T47D (cell line): ENCODE results near the gene ADAM20.
"Not testable (repeated sequence)": the region's sequence is repeated elsewhere in the genome, so short reads cannot be mapped to it uniquely, and the experiment has no call there.

Source experiments
- DNase-seq, 2 experiments: peaks; one replicate each; pipeline versions ENCODE4 v3.0.0 to v3.0.0-alpha.2; 2011 to 2012; ENCODE audit warnings: low read depth in 1 of 2, low spot score in 1 of 2
- JUND ChIP-seq: IDR thresholded peaks from 2 replicates; pipeline ENCODE4 v1.6.1; 2012; ENCODE audit warnings: low read depth
- in situ Hi-C: cut with HindIII; loops from 2 replicates; pipeline ENCODE4 v1.10.0; 2016; ENCODE audit warnings: low sequenced_read_pairs, low pct_unique_long_range_greater_than_20kb

The ADAM20 gene

DNA sequence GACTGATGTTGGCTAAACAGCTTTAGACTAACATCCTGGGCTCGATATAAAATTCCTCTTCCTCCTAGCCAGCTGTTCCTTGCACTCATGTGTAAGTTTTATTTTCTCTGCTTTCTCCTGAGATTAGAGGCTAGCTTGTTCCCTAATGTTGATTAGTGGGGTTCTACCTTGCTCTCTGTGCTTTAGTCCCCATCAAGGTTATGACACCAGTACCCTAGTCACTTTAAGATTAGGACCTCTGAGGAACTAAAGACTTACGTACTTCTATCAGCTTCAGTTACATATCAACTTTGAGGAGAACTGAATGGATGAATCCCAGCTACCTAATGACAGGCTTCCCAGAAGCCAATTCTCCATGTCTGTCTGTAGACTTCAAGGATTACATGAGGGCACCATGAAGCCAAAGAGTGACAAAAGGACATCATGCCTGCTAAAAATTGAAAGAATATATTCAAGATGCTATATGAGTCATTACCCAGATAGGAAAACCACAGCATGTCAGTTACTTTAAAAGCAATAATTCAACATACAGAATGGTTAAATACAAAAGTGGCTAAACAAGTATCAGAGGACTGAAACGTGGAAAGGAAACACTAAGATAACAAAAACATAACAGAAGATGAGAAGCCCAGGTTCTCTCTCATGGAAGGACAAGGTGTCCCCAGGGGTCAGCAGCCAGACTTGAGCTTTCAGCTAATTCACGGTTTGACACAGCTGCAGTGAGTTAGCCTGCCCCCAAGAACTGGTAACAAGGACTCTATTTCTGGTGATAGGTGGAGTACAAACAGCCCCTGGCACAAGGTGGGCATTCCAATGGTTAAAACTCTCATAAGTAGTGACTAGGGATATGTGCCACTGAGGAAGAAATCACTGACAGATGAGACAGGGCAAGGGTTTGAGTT is 20.4 kb downstream of the ADAM20 start:
- no peak for TF ChIP-seq JUND
- DNase-seq = no peak
- in situ Hi-C loops = no loop called here

DNA sequence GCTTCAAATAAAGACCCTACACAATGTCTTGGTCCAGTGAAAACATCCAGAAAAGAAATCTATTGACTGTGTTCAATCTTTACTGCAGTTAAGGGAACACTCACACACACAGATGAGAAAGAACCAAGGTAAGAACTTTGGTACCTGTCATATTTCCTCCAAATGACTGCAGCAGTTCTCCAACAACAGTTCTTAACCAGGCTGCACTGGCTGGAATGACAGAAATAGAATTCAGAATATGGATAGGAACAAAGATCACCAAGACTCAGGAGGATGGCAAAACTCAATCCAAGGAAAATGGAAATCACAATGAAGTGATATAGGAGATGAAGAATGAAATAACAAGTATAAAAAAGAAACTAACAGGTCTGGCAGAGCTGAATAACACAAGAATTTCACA is 36.6 kb downstream of the ADAM20 start:
- no peak for TF ChIP-seq JUND
- no peak for DNase-seq
- in situ Hi-C loops = no loop called here

DNA sequence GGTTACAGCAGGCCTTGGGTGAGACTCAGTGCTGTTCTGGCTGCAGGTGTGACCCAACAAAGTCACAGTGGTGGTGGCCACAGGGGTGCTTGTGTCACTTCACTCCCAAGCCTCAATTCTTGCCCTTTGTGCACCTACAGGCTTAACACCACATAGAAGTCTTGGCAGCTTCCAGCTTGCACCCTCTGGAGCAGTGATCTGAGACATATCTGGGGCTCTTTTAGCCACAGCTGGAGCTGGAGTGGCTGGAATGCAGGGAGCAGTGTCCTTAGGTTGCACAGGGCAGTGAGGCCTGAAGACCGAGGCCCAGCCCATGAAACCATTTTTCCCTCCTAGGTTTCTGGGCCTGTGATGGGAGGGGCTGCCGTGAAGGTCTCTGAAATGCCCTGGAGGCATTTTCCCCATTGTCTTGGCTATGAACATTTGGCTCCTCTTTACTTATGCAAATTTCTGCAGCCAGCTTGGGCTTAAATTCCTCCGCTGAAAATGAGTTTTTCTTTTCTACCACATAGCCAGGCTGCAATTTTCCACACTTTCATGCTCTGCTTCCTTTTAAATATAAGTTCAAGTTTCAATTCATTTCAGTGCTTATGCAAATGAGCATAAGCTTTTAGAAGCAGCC is 45.1 kb downstream of the ADAM20 start:
- in situ Hi-C loops = no loop called here
- no peak for DNase-seq
- TF ChIP-seq JUND = no peak

GRCh38 chr14:70477356-70478105 is 57.3 kb downstream of the ADAM20 start:
- in situ Hi-C loops = not testable (repeated sequence)

GRCh38 chr14:70475459-70475858 is 59.3 kb downstream of the ADAM20 start:
- in situ Hi-C loops = not testable (repeated sequence)
- DNase-seq = peak in 1 of 2 experiments; percentile 58

More at GRCh38 chr14:70477356-70478105, 57.3 kb downstream of the ADAM20 start:
- DNase-seq = not testable (repeated sequence)

DNA sequence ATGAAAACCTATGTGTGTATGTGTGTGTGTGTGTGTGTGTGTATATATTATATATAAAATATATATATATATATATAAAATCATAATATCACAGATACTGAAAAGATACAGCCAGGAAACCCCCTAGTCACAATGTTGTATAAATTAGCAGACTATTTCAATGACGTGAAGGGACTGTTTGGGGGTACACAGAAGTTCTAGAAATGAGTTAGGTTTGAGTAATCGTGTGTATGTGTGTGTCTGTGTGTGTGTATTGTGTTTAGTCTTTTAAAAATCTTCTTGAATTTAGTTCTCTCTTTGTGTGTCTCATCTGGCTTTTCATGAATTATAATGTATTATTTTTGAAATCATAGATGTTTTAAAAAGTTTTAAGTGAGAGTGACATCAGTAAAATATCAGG is 61.0 kb downstream of the ADAM20 start:
- no peak for DNase-seq
- no peak for TF ChIP-seq JUND
- in situ Hi-C loops = no loop called here
